ENCODE results near the gene ZNF14. TPM values are rescaled to one million over a fixed set of nuclear protein-coding genes. Genes with fewer than 3 reads are reported as not detected.
"Not testable (repeated sequence)": the region's sequence is repeated elsewhere in the genome, so short reads cannot be mapped to it uniquely, and the experiment has no call there.

The ZNF14 gene
- total and polyA plus RNA-seq, 3 experiments from 2014 or later = 7.4 to 8.9 (median 7.8) TPM

GRCh38 chr19:19744641-19745040 lies 11.7 kb upstream of the ZNF14 start:
- Histone ChIP-seq H3K4me3 (ENCODE audit: low read length) (no peak overlapping the region), H3K9me3 (ENCODE audit: low read length) (no peaks in the 10 kb centered on the region), H3K27ac (ENCODE audit: low read depth, low read length) (no peak overlapping the region), H3K4me1 (ENCODE audit: insufficient read depth, low read length) (no peaks in the 10 kb centered on the region), H3K36me3 (ENCODE audit: insufficient read depth, low read length) (no peaks in the 10 kb centered on the region), H3K27me3 (ENCODE audit: insufficient read depth, low read length, poor library complexity, severe bottlenecking) (no peaks in the 10 kb centered on the region)
- ChIA-PET POLR2A (no interaction called here), CTCF (no interaction called here)
- Mint-ChIP-seq H3K36me3 (no peaks in the 10 kb centered on the region), H3K4me1 (no peaks in the 10 kb centered on the region), H3K27ac (no peak overlapping the region), H3K27me3 (no peaks in the 10 kb centered on the region), H3K4me3 (no peak overlapping the region), H3K9me3 (no peaks in the 10 kb centered on the region)
- no peak for DNase-seq

- POLR2A ChIA-PET; H3K27me3 ChIP-seq (ENCODE audit: insufficient read depth, low read length, poor library complexity, severe bottlenecking); CTCF ChIA-PET; H3K4me1 ChIP-seq (ENCODE audit: insufficient read depth, low read length); H3K4me3 Mint-ChIP-seq; H3K9me3 ChIP-seq (ENCODE audit: low read length); H3K27ac ChIP-seq (ENCODE audit: low read depth, low read length); DNase-seq; H3K27me3 Mint-ChIP-seq; H3K36me3 ChIP-seq (ENCODE audit: insufficient read depth, low read length); H3K4me1 Mint-ChIP-seq; H3K9me3 Mint-ChIP-seq; H3K36me3 Mint-ChIP-seq; H3K4me3 ChIP-seq (ENCODE audit: low read length): not testable (repeated sequence)
- H3K27ac Mint-ChIP-seq = peak overlapping the region in 1 of 8 donors; percentile 91
These were observed 11.0 kb upstream of the ZNF14 start for GRCh38 chr19:19743921-19744320.

GRCh38 chr19:19743176-19743575 lies 10.3 kb upstream of the ZNF14 start:
- ChIA-PET CTCF (no interaction called here), POLR2A (no interaction called here)
- Histone ChIP-seq H3K27ac (ENCODE audit: low read depth, low read length) (no peak overlapping the region), H3K4me1 (ENCODE audit: insufficient read depth, low read length) (no peaks in the 10 kb centered on the region), H3K36me3 (ENCODE audit: insufficient read depth, low read length) (no peaks in the 10 kb centered on the region), H3K4me3 (ENCODE audit: low read length) (no peak overlapping the region), H3K27me3 (ENCODE audit: insufficient read depth, low read length, poor library complexity, severe bottlenecking) (no peaks in the 10 kb centered on the region), H3K9me3 (ENCODE audit: low read length) (no peaks in the 10 kb centered on the region)
- Mint-ChIP-seq H3K9me3 (no peaks in the 10 kb centered on the region), H3K36me3 (no peaks in the 10 kb centered on the region), H3K4me3 (no peak overlapping the region), H3K27me3 (no peaks in the 10 kb centered on the region), H3K4me1 (no peaks in the 10 kb centered on the region), H3K27ac (peak overlapping the region in 1 of 8 donors; percentile 29)
- DNase-seq = no peak

- ChIA-PET POLR2A (no interaction called here), CTCF (no interaction called here)
- Histone ChIP-seq H3K4me3 (ENCODE audit: low read length) (no peak overlapping the region), H3K36me3 (ENCODE audit: insufficient read depth, low read length) (no peaks in the 10 kb centered on the region), H3K27ac (ENCODE audit: low read depth, low read length) (no peak overlapping the region), H3K4me1 (ENCODE audit: insufficient read depth, low read length) (no peaks in the 10 kb centered on the region), H3K27me3 (ENCODE audit: insufficient read depth, low read length, poor library complexity, severe bottlenecking) (no peaks in the 10 kb centered on the region), H3K9me3 (ENCODE audit: low read length) (no peaks in the 10 kb centered on the region)
- no peaks in the 10 kb centered on the region for H3K4me1 Mint-ChIP-seq
- no peak overlapping the region for H3K27ac Mint-ChIP-seq
- no peak for DNase-seq
- no peaks in the 10 kb centered on the region for H3K27me3 Mint-ChIP-seq
- no peak overlapping the region for H3K4me3 Mint-ChIP-seq
- H3K36me3 Mint-ChIP-seq = no peaks in the 10 kb centered on the region
- no peaks in the 10 kb centered on the region for H3K9me3 Mint-ChIP-seq
These were observed 9.9 kb upstream of the ZNF14 start for GRCh38 chr19:19742773-19743172.

GRCh38 chr19:19741184-19741583 lies 8.3 kb upstream of the ZNF14 start:
- ChIA-PET CTCF (no interaction called here), POLR2A (interaction anchor here (0.6 kb wide), 1 partner anchor 143 kb away, joined by 4 read pairs; no protein-coding TSS in a partner anchor)
- H3K4me1 Mint-ChIP-seq = no peaks in the 10 kb centered on the region

GRCh38 chr19:19740755-19741154 lies 7.8 kb upstream of the ZNF14 start:
- POLR2A ChIA-PET = no interaction called here
- CTCF ChIA-PET = no interaction called here
- no peak for DNase-seq
- Mint-ChIP-seq H3K9me3 (no peaks in the 10 kb centered on the region), H3K27me3 (no peaks in the 10 kb centered on the region), H3K4me3 (no peak overlapping the region), H3K36me3 (no peaks in the 10 kb centered on the region), H3K27ac (no peak overlapping the region), H3K4me1 (no peaks in the 10 kb centered on the region)
- Histone ChIP-seq H3K9me3 (ENCODE audit: low read length) (no peaks in the 10 kb centered on the region), H3K4me3 (ENCODE audit: low read length) (no peak overlapping the region), H3K27me3 (ENCODE audit: insufficient read depth, low read length, poor library complexity, severe bottlenecking) (no peaks in the 10 kb centered on the region), H3K27ac (ENCODE audit: low read depth, low read length) (no peak overlapping the region), H3K4me1 (ENCODE audit: insufficient read depth, low read length) (no peaks in the 10 kb centered on the region), H3K36me3 (ENCODE audit: insufficient read depth, low read length) (no peaks in the 10 kb centered on the region)

More at GRCh38 chr19:19741184-19741583, 8.3 kb upstream of the ZNF14 start:
- no peaks in the 10 kb centered on the region for H3K9me3 ChIP-seq (ENCODE audit: low read length)
- no peak for DNase-seq
- H3K4me1 ChIP-seq (ENCODE audit: insufficient read depth, low read length) = no peaks in the 10 kb centered on the region
- no peak overlapping the region for H3K27ac ChIP-seq (ENCODE audit: low read depth, low read length)
- Mint-ChIP-seq H3K27ac (no peak overlapping the region), H3K36me3 (no peaks in the 10 kb centered on the region), H3K4me3 (no peak overlapping the region), H3K9me3 (no peaks in the 10 kb centered on the region), H3K27me3 (no peaks in the 10 kb centered on the region)
- no peak overlapping the region for H3K4me3 ChIP-seq (ENCODE audit: low read length)
- H3K27me3 ChIP-seq (ENCODE audit: insufficient read depth, low read length, poor library complexity, severe bottlenecking) = no peaks in the 10 kb centered on the region
- no peaks in the 10 kb centered on the region for H3K36me3 ChIP-seq (ENCODE audit: insufficient read depth, low read length)

GRCh38 chr19:19738564-19738963 lies 5.7 kb upstream of the ZNF14 start:
- Mint-ChIP-seq H3K36me3 (no peaks in the 10 kb centered on the region), H3K4me3 (no peak overlapping the region), H3K27ac (no peak overlapping the region), H3K4me1 (peaks cover 0 to 2% (median 0%) of the 10 kb centered on the region in 3 donors), H3K9me3 (no peaks in the 10 kb centered on the region), H3K27me3 (no peaks in the 10 kb centered on the region)
- Histone ChIP-seq H3K4me3 (ENCODE audit: low read length) (no peak overlapping the region), H3K36me3 (ENCODE audit: insufficient read depth, low read length) (no peaks in the 10 kb centered on the region), H3K27me3 (ENCODE audit: insufficient read depth, low read length, poor library complexity, severe bottlenecking) (no peaks in the 10 kb centered on the region), H3K27ac (ENCODE audit: low read depth, low read length) (no peak overlapping the region), H3K9me3 (ENCODE audit: low read length) (no peaks in the 10 kb centered on the region), H3K4me1 (ENCODE audit: insufficient read depth, low read length) (no peaks in the 10 kb centered on the region)
- DNase-seq = no peak
- CTCF ChIA-PET = no interaction called here
- POLR2A ChIA-PET = no interaction called here

GRCh38 chr19:19737559-19738332 lies 4.8 kb upstream of the ZNF14 start:
- H3K27me3 ChIP-seq (ENCODE audit: insufficient read depth, low read length, poor library complexity, severe bottlenecking) = no peaks in the 10 kb centered on the region
- H3K4me3 ChIP-seq (ENCODE audit: low read length) = no peak overlapping the region
- H3K27ac Mint-ChIP-seq = no peak overlapping the region
- H3K4me1 ChIP-seq (ENCODE audit: insufficient read depth, low read length) = no peaks in the 10 kb centered on the region
- ChIA-PET POLR2A (no interaction called here), CTCF (no interaction called here)
- H3K36me3 Mint-ChIP-seq = peaks cover 0 to 6% (median 5%) of the 10 kb centered on the region in 3 donors
- peak overlapping the region in 2 of 7 donors; percentile 15 to 74 for H3K4me3 Mint-ChIP-seq
- H3K36me3 ChIP-seq (ENCODE audit: insufficient read depth, low read length) = no peaks in the 10 kb centered on the region
- H3K9me3 Mint-ChIP-seq = peaks cover 0 to 4% (median 0%) of the 10 kb centered on the region in 5 donors
- DNase-seq = no peak
- no peak overlapping the region for H3K27ac ChIP-seq (ENCODE audit: low read depth, low read length)
- H3K4me1 Mint-ChIP-seq = peaks cover 6 to 8% (median 7%) of the 10 kb centered on the region in 3 donors
- peaks cover 0 to 2% of the 10 kb centered on the region in 2 donors for H3K27me3 Mint-ChIP-seq
- H3K9me3 ChIP-seq (ENCODE audit: low read length) = no peaks in the 10 kb centered on the region
